ENCODE measurements around the gene IFNL1.

GRCh38 chr19:39247701-39248664 lies 48.2 kb upstream of the IFNL1 start:
- no peak for TF ChIP-seq POLR2A (IDR thresholded peaks at IDR 0.05; ENCODE audit: low read length)
- no peak for TF ChIP-seq GATA1 (IDR thresholded peaks at IDR 0.05; ENCODE audit: low read depth, low read length)
